ENCODE results near the gene KDM1B.
"Not testable (repeated sequence)": the region's sequence is repeated elsewhere in the genome, so short reads cannot be mapped to it uniquely, and the experiment has no call there.

The KDM1B gene

DNA sequence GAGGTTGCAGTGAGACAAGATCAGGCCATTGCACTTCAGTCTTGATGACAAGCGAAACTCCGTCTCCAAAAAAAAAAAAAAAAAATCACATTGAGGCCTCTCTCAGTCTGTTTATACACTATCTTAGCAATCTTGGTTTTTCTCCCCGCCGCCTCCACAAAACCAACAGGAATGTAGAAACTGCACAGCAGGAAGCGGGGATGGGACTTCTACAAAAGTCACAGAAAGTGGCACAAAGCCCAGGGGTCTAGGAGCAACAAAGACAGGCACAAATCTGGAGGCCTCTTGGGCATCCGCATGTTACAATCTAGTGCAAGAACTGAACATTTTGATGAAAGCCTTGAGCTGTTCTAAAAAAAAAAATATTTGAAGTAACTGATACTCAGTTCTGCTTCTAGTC, 48.6 kb downstream of the KDM1B start:
- DNase-seq = no peak

DNA sequence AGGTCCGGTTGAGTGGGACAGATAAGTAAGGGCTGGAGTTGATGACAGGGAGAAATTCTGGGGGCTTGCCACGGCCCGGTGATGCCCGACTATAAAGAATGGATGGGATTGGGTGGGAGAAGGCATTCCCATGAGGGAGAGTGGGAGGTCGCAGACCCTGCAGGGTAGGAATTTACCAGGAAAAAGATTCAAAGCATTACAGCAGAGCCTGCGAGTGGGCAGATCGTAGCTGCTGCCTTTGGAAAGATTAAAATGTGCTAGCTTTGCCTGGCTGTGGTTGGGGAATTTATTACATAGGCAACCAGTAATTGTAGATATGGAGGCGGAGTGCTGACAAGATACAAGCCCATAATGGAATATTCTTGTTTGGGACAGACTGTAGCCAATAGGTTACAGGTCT, 49.5 kb downstream of the KDM1B start:
- DNase-seq = no peak

GRCh38 chr6:18206591-18206990, 51.4 kb downstream of the KDM1B start:
- DNase-seq = no peak

- no peak for DNase-seq
Measured at GRCh38 chr6:18207438-18207837, 52.2 kb downstream of the KDM1B start.

GRCh38 chr6:18207949-18208348, 52.7 kb downstream of the KDM1B start:
- no peak for DNase-seq

GRCh38 chr6:18208778-18209177, 53.6 kb downstream of the KDM1B start:
- not testable (repeated sequence) for DNase-seq

DNA sequence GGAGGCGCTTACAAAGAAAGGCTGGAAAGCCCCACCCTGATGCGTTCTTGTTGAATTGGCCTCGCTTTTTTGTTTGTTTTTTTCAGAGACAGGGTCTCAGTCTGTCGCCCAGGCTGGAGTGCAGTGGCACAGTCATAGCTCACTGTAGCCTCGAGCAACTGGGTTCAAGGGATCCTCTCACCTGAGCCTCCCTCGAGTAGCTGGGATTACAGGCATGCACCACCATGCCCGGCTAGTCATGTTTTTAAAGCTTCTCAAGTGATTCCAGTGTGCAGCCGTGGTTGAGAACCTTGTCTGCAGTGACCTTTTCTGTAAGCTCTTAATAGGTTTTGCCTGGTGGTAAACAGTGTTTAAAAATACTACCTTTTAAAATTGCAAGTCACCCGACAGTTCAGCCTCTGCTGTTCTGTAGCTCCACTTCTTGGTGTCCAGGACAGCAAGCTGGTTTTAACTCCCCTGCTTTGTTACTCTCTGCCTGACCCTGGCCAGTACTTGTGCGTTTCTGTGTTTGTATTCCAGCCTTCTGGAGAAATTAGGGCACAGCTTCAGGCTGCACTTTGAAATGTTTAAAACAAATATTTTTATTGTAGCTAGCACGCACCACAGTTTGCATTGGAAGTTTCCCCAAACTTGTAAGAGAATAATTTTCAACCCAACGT, 54.4 kb downstream of the KDM1B start:
- no peak for DNase-seq

DNA sequence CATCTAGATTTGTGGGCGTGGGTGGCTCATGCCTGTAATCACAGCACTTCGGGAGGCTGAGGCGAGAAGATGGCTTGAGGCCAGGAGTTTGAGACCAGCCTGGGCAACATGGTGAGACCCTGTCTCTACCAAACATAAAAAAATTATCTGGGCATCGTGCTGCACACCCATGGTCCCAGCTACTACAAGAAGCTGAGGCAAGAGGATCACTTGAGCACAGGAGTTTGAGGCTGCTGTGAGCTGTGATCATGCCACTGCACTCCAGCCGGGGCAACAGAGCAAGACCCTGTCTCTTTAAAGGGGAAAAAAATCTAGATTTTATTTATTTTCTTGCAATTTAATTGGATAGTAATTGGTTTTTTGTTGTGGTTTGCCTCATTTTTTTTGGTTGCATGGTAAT, 55.5 kb downstream of the KDM1B start:
- DNase-seq = no peak

DNA sequence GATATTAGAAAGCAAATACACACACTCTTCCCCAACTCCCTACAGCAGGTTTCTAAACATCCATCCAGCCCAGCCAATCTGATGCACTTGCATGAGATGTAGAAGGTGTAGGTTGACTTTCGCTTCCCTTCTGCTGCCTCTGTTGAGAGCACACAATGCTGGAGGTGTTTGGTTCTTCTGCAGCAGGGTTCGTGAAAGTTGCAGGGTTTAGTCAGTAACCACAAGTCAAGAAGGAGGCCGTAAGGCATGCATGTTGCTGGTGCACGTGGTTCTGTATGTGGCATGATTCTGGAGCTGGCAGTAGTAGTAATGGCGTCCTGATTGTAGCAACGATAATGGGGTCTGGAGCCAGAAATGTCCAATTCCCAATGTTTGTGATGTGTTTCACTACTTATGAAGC, 56.1 kb downstream of the KDM1B start:
- DNase-seq = no peak

GRCh38 chr6:18212231-18212630, 57.0 kb downstream of the KDM1B start:
- no peak for DNase-seq

GRCh38 chr6:18213439-18213838, 58.2 kb downstream of the KDM1B start:
- peak; percentile 26 for DNase-seq

DNA sequence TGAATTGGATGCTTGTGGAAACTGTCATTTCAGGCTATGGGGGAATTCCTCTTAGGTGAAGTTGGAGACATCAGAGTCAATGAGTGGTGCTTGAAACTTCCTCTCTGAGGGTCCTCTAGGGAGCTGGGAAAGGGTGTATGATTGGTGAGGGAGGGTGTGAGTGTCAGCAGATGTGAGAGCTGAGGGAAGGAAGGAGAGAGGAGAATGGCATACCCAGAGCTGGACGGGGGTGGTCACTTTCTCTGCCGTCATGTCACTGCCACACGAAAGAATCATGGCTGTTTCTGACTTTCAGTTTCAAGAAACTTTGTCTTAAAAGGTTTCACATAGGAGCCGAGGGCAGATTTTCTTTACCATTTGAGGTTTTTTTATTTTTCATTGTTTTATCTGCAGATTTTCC, 58.8 kb downstream of the KDM1B start:
- DNase-seq = no peak

DNA sequence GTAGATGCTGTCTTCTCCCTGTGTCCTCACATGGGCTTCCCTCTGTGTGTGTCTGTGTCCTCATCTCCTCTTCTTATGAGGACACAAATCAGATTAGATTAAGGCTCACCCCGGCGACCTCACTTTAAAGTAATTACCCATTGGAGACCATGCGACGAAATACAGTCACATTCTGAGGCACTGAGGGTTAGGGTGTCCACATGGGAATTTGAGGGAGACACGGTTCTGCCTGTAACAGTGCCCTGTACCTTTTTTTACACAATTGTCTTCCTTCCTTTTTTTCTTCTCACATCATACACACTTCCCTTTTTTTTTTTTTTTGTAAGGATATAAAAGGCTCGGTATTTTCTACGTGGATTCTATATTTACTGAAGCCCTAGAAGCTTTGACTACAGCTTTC, 60.2 kb downstream of the KDM1B start:
- no peak for DNase-seq

- DNase-seq = no peak
Measured at GRCh38 chr6:18216411-18216810, 61.2 kb downstream of the KDM1B start.

DNA sequence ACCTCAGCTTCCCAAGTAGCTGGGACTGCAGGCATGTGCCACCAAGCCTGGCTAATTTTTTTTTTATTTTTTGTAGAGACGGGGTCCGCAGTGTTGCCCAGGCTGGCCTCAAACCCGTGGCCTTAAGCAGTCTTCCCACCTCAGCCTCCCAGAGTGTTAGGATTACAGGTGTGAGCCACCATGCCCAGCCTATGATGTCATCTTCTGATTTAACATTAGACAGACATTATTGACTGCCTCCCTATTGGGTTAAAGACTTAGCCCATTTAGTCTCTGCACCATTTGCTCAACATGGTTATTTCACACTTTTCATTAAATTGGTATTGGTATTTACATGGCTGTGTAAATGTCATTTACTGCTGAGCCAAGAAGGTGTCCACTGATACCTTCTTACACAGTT, 63.0 kb downstream of the KDM1B start:
- no peak for DNase-seq

DNA sequence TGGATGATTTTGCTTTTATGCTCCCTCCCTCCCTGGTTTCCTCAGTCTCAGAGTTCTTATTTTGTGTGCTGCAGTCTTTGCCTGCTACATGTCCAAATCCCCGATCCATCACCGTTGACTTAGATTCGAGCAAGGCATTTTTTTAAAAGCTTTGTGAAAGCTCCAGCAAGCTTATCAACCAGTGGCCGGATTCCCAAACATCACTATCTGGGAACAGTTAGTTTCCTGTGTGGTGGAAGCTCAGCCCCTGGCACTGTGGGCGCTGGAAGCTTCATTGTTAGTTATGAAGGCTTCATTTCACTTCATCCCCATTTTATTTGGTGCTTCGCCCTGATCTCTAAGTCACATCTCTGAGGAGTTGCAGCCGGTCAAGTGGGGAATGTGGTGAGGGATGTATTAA, 64.4 kb downstream of the KDM1B start:
- no peak for DNase-seq

DNA sequence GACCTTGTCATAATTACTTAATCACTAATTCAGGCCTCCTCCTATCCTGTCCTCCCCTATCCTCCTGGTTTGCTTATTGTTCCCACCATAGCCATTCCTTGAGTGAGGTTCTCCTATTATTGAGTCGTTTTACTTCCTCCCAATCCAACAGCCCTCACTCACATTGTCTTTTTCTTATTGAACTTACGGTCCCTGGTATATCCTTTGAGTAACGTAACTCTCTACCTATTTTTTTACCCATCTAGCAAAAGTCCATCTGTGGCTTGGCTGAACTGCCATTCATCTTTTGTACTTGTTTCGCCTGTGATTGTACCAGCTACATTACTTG, 66.0 kb downstream of the KDM1B start:
- no peak for DNase-seq

- DNase-seq = not testable (repeated sequence)
Measured at GRCh38 chr6:18226451-18227105, 71.4 kb downstream of the KDM1B start.

DNA sequence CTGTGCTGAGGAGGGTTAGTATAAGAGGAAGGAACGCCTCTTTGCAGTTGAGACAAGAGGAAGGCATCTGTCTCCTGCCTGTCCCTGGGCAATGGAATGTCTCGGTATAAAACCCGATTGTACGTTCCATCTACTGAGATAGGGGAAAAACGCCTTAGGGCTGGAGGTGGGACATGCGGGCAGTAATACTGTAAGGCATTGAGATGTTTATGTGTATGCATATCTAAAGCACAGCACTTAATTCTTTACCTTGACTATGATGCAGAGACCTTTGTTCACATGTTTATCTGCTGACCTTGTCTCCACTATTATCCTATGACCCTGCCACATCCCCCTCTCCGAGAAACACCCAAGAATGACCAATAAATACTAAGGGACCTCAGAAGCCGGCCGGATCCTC, 71.9 kb downstream of the KDM1B start:
- DNase-seq = not testable (repeated sequence)

DNA sequence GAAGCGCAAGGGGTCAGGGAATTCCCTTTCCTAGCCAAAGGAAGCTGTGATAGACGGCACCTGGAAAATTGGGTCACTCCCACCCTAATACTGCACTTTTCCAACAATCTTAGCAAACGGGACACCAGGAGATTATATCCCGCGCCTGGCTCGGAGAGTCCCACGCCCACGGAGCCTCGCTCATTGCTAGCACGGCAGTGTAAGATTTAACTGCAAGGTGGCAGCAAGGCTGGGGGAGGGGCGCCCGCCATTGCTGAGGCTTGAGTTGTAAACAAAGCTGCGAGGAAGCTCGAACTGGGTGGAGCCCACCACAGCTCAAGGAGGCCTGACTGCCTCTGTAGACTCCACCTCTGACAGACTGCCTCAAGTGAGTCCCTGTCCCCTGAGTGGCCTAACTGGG, 73.4 kb downstream of the KDM1B start:
- not testable (repeated sequence) for DNase-seq

- DNase-seq = not testable (repeated sequence)
Measured at GRCh38 chr6:18231856-18232255, 76.6 kb downstream of the KDM1B start.

DNA sequence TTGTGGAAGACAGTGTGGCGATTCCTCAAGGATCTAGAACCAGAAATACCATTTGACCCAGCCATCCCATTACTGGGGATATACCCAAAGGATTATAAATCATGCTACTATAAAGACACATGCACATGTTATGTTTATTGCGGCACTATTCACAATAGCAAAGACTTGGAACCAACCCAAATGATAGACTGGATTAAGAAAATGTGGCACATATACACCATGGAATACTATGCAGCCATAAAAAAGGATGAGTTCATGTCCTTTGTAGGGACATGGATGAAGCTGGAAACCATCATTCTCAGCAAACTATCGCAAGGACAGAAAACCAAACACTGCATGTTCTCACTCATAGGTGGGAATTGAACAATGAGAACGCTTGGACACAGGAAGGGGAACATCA, 78.5 kb downstream of the KDM1B start:
- DNase-seq = not testable (repeated sequence)

- no peak for DNase-seq
Measured at GRCh38 chr6:18234564-18234963, 79.3 kb downstream of the KDM1B start.

DNA sequence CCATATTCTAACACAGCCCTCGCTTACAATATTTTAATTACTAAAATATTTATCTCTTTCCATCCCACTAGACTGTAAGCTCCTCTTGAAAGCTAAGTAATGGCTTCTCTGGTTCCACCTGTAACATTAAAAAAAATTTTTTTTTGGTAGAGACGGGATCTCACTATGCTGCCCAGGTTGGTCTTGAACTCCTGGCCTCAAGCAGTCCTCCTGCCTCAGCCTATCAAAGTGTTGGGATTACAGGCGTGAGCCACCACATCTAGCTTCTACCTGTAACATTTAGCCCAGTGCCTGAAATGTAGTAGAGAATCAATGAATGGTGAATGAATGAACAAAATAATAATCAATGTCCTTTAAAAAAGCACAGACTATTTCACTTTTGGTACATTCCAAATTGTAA, 80.3 kb downstream of the KDM1B start:
- no peak for DNase-seq

GRCh38 chr6:18237167-18237566, 81.9 kb downstream of the KDM1B start:
- no peak for DNase-seq
